ENCODE data around the gene UROS.

DNA sequence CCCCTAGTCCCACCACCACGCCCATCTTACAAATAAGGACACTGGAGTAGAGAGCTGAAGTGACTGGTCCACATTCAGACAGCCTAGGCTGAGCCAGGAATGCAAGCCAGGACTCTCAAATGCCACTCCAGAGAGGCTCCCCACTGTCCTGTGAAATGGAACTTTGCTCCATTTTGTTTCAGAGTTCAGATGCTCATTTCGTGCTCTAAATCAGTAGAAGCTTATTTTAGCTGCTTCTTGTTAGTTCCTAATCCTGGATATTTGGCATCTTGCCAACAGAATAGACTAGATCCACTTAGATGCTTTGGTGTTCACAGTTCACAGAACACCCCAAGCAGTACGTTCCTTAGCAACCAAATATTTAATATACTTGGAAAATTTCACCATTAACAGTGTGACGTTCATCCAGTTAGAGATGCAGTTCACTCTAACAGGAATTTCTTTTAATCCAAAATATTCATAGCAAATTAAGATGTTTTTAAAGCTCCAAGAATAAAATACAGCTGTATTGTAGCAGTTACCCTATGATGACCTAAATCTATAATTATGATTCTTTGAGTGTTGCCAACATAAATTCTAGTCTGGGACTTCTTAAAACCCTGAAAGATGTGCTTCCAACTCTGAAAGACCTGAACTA lies 54.7 kb downstream of the UROS start:
- TF ChIP-seq POLR2AphosphoS5 (IDR thresholded peaks at IDR 0.05) (no peak), MXI1 (conservative IDR thresholded peaks at IDR 0.05; ENCODE audit: poor library complexity, severe bottlenecking) (no peak)

Measured in neural cell (in vitro differentiated cells).